ENCODE data around the gene TMEM223.
"Not testable (repeated sequence)": the region's sequence is repeated elsewhere in the genome, so short reads cannot be mapped to it uniquely, and the experiment has no call there.

The TMEM223 gene

GRCh38 chr11:62752994-62753735 lies 38.6 kb downstream of the TMEM223 start:
- DNase-seq (ENCODE audit: extremely low read depth, low read depth), result no peak
- TF ChIP-seq CTCF (IDR thresholded peaks at IDR 0.05; ENCODE audit: low read depth, low read length, missing control alignments), result no peak
- peak overlapping the region; percentile 62 for H3K4me3 ChIP-seq (replicated peaks; ENCODE audit: low read depth, low read length)

GRCh38 chr11:62752177-62752785 lies 39.5 kb downstream of the TMEM223 start:
- no peak for TF ChIP-seq CTCF (IDR thresholded peaks at IDR 0.05; ENCODE audit: low read depth, low read length, missing control alignments)
- no peak overlapping the region for H3K4me3 ChIP-seq (replicated peaks; ENCODE audit: low read depth, low read length)
- DNase-seq (ENCODE audit: extremely low read depth, low read depth), result no peak

GRCh38 chr11:62749931-62750330 lies 41.9 kb downstream of the TMEM223 start:
- H3K4me3 ChIP-seq (replicated peaks; ENCODE audit: low read depth, low read length); DNase-seq (ENCODE audit: extremely low read depth, low read depth): not testable (repeated sequence)

GRCh38 chr11:62747475-62748160 lies 44.2 kb downstream of the TMEM223 start:
- no peak overlapping the region for H3K4me3 ChIP-seq (replicated peaks; ENCODE audit: low read depth, low read length)
- DNase-seq (ENCODE audit: extremely low read depth, low read depth), result no peak

More at GRCh38 chr11:62747475-62748160, 44.2 kb downstream of the TMEM223 start:
- TF ChIP-seq CTCF (IDR thresholded peaks at IDR 0.05; ENCODE audit: low read depth, low read length, missing control alignments), result no peak
